Tibial nerve (tissue), 4 donors: ENCODE measurements around the gene GAB3.
"Not testable (repeated sequence)": the region's sequence is repeated elsewhere in the genome, so short reads cannot be mapped to it uniquely, and the experiment has no call there.

Source experiments
- EP300 ChIP-seq, 2 donors: sonication (generic); formaldehyde crosslinking; IDR thresholded peaks; one replicate each; pipeline ENCODE4 v1.6.1; 2017; ENCODE audit warnings: antibody characterized with exemption in 2 of 2, mild to moderate bottlenecking in 1 of 2
- POLR2A ChIP-seq, 2 donors: fragments of 450-650 bp; IDR thresholded peaks; one replicate each; pipeline ENCODE4 v1.6.1; 2017; ENCODE audit warnings: antibody characterized with exemption in 2 of 2, mild to moderate bottlenecking in 2 of 2, moderate library complexity in 2 of 2
- TF ChIP-seq, protein P1 (sequence below), 5 experiments: fragments of 200-600 bp in 3 of 5; fragments of 450-650 bp in 2 of 5; sonication (generic) in 3 of 5; IDR thresholded peaks; one replicate each; pipeline ENCODE4 v1.5.1; 2016 to 2019; ENCODE audit warnings: antibody characterized with exemption in 5 of 5, mild to moderate bottlenecking in 3 of 5, moderate library complexity in 2 of 5

DNA sequence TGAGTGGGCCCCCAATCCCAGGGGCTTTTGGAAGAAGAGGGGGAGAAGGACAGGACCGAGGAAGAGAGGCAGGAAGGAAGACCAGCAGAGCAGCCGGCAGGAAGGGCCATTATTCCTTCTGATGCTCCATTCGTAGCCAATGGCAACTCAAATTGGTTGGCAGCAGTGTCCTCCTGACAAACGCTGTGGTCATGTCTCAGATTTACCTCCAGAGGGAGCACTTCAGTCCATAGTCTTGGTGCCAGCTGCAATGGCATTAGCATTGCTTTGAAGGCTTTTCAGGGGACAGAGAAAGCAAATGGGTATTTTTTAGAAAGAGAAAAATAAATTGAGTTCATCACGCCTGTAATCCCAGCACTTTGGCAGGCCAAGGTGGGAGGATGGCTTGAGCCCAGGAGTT, 121.9 kb downstream of the GAB3 start:
- TF ChIP-seq, protein P1, sequence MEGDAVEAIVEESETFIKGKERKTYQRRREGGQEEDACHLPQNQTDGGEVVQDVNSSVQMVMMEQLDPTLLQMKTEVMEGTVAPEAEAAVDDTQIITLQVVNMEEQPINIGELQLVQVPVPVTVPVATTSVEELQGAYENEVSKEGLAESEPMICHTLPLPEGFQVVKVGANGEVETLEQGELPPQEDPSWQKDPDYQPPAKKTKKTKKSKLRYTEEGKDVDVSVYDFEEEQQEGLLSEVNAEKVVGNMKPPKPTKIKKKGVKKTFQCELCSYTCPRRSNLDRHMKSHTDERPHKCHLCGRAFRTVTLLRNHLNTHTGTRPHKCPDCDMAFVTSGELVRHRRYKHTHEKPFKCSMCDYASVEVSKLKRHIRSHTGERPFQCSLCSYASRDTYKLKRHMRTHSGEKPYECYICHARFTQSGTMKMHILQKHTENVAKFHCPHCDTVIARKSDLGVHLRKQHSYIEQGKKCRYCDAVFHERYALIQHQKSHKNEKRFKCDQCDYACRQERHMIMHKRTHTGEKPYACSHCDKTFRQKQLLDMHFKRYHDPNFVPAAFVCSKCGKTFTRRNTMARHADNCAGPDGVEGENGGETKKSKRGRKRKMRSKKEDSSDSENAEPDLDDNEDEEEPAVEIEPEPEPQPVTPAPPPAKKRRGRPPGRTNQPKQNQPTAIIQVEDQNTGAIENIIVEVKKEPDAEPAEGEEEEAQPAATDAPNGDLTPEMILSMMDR (IDR thresholded peaks at IDR 0.05) = not testable (repeated sequence)
- not testable (repeated sequence) for TF ChIP-seq POLR2A, EP300 (IDR thresholded peaks at IDR 0.05)
